HG02642 (cell line): ENCODE measurements around the gene SPRTN.
A peak's percentile ranks its signal among the peaks of the same experiment; 100 is the strongest.

ENCODE experiments used
- ATAC-seq: cut with Tn5 transposase; IDR thresholded peaks from one replicate; pipeline ENCODE4 v1.9.1; 2021; ENCODE audit warnings: mild to moderate bottlenecking; ENCODE audit not compliant: unreplicated experiment, poor library complexity

The SPRTN gene

DNA sequence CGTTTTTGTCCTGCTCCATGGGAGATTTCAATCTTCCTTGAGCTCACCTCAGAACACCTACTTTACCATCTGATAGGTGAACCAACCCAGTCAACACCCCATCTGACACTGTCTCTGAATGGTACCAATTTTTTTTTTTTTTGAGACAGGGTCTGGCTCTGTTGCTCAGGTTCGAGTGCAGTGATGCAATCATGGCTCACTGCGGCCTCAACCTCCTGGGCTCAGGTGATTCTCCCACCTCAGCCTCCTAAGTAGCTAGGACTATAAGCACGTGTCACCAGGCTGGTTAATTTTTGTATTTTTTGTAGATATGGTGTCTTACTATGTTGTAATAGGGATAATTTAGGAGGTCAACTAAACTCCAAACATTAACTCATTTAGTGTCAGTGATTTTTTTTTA is 36.3 kb downstream of the SPRTN start:
- no peak for ATAC-seq

DNA sequence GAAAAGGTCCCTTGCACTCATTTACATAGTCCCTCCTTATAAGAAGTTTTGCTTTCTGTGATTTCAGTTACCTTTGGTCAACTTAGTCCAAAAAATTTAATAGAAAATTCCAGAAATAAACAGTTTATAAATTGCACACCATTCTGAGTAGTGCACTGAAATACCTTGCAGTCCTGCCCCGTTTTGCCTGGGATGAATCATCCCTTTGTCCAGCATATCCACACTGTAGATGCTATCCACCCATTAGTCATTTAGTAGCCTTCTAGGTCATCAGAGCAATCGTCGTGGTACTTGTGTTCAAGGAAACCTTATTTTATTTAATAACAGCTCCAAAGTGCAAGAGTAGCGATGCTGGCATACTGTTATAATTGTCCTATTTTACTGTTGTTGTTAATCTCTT is 38.0 kb downstream of the SPRTN start:
- no peak for ATAC-seq

DNA sequence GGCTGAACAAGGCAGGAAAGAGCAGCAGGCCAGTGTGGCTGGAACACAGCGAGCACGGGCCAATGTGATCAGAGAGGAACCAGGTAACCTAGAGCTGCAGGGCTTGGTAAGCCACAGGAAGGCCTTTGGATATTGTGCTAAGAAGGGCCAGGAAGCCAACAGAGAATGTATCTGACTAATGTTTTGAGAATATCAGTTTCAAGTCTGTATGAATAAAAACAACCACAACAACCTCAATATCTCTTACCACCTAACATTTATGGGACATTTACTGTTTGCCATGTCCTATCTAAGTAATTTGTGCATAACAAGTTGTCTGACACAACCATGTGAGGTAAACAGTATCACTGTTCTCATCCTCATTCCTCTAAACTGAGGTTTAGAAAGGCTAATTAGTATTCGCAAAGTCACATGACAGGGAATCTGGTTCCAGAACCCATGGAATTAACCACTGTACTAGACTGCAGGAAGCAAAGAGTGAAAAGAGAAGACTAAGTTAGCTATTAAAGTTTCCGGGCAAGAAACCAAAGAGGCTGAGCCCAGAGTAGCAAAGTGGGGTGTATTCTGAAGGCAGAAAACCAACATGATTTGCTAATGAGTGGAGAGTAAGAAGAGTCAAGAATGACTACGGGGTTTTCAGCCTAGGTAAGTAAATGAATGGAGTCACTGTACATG is 38.9 kb downstream of the SPRTN start:
- peak; percentile 82 for ATAC-seq

DNA sequence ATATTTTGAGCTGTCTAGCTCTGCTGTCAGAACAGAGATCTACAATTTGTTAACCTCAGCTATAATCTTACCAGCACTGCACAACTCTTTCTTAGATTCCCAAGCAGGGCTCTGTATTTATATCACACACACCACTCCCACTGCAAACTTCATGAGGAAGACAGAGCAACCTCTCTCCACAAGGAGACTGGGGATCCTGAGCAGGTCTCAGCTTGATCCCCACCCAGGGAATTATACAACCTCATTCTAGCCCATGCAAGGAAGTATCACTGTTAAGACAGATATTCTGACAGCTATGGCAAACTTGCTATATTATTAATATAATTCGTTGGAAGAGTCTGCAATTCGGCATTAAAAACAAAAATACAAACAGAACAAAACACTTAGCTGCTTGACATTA is 43.6 kb downstream of the SPRTN start:
- no peak for ATAC-seq

DNA sequence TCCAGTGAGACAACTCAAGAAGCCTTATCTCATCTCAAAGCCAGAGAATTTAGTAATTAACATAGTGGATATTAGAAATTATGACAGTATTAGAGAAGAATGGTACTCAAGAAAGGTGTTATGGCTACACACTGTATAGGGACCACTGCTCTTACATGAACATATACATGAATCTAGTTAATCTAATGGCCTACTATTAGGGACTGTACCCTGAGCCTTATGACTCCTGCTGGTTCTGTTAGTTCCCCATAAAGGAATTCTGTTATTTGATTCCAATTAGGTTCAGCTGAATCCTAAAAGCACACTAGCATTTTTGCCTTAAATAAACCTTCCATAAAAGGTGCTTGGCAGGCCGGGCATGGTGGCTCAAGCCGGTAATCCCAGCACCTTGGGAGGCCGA is 44.3 kb downstream of the SPRTN start:
- ATAC-seq = no peak

DNA sequence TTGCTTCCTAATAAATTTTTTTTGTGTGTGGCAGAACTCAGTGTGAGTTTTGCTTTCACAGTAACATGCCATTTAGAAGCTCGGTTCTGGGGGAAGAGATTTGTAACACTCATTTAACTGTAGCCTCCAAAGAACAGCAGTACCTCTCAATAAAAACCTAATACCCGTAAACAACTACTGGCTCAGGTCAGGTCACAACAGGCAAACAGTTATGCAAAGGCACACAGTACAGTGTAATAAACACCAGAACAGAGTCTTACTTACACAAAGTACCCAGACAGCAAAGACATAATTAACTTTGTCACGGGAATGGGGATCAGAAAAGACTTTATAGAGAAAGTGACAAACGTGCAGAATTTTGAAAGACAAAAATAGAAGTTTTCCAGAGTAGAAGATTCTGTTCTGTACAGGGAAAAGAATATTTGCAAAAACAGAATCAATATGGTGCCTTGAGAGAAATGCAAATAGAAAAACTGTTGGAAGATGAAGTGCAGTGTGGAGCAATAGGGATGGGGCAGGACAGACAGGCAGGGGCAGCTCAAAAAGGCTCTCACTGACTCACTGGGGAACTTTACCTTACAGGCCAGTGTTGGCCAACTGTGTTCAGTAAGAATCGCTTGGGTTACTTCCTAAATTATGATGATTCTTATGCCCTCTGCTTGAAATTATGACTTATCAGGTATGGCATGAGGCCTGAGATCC is 45.2 kb downstream of the SPRTN start:
- no peak for ATAC-seq

DNA sequence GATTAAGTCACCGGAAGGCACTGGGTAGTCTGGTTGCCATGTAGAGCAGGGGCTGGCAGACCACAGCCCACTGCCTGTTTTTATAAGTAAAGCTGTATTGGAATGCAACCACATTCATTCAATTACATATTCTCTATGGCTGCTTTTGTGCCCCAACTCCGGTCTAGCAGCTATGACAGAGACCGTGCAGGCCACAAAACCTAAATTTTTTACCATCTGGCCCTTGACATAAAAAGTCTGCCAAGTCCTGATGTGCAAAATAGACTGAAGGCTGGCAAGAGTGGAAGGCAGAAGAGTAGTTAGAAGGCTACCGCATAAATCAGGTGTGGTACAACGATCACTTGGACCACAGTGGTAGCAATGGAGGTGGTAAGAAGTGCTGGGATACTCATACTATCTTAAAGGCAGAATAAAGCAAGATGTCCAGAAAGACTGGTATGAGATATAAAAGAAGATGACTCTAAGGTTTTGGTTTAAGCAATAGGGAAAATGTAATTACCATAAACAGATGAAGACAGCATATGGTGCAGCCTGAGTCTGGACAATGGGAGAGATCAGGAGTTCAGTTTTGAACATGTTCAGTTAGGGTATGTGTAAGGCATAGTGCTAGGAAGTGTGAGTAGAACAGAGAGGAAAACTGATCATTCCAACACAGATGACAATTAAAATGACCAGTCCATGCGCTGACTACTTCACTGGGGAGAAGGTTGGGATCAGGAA is 46.8 kb downstream of the SPRTN start:
- ATAC-seq = no peak

DNA sequence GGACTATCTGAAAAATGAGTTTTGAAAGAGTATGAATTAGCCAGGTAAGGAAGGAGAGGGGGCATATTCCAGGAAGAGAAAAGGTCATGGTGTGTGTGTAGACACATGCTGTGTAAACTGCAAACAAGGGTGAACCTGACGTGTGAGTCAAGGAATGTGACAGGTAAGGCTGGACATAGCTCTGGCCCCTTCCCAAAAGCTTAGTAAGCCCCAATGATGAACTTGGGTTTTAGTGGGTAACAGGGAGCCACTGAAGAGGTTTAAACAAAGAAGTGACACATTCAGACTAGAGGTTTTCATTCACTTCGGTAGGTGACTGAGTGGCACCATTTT is 47.3 kb downstream of the SPRTN start:
- ATAC-seq = no peak

DNA sequence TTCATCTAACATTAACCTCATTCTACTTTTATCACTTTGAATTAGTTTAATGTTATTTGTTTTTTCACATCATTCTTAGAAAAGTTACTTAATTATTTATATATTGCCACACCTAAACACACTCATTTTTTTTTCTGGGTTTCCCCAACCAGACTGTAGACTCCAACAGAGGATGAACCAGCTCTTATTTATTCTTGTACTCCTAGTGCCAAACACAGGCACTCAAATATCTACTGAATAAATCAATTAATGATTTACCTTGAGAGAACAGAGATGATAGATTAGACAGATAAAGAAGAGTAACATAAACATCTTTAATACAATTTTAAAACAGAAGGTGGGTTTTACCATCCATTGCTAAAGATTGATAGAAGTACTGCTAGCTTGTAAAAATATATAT is 48.4 kb downstream of the SPRTN start:
- no peak for ATAC-seq

DNA sequence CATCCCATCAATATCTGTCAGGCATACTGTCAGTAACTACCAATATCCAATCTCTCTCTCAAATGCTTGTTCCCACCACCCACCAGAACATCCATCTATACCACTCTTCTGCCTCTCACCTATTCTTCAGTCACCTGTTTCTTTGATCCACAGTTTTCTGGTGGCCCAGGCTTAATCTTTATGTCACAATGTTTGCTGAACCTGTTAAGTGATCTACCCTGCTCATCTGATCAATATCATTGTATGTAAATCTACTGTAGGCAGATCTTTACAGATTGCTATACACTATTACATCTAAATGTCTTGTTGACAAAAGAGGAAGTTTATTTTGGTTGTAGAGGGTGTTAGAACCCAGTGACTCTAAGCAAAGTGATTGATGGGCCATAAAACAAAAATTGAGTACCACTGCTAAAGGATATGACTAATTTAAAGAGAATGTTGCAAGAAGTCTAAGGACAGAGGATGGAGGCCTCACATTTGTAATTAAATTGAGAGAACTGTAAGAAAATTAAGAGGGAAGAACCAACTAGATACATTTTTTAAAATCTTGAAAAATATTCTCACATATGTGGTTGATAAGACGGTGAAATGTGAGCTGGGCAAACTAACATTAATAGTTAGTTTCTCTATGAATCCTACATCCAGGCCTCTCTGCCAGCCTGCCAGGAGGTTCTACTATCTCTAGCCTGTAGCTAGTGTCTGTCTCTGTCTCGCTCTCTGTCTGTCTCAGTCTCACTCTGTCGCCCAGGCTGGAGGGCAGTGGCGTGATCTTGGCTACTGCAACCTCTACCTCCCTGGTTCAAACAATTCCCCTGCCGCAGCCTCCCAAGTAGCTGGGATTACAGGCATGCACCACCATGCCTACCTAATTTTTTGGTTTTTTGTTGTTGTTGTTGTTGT is 49.9 kb downstream of the SPRTN start:
- ATAC-seq = no peak

DNA sequence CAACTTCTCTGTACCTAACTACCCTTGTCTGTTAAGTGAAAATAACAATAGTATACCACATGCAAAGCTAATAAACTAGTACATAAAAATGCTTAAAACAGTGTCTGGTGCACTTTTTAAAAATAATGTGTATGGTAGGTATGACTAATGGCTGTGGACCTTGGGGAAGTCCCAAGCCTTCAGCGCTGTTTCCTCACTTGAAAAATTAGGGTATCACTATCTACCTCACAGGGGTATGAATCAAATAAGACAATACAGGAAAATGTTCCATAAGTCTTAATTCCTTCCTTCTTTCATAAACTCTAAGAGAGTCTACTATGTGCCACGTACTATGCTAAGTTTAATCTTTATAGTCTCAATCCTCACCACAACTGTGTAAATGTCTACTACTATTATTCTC is 52.0 kb downstream of the SPRTN start:
- ATAC-seq = no peak

DNA sequence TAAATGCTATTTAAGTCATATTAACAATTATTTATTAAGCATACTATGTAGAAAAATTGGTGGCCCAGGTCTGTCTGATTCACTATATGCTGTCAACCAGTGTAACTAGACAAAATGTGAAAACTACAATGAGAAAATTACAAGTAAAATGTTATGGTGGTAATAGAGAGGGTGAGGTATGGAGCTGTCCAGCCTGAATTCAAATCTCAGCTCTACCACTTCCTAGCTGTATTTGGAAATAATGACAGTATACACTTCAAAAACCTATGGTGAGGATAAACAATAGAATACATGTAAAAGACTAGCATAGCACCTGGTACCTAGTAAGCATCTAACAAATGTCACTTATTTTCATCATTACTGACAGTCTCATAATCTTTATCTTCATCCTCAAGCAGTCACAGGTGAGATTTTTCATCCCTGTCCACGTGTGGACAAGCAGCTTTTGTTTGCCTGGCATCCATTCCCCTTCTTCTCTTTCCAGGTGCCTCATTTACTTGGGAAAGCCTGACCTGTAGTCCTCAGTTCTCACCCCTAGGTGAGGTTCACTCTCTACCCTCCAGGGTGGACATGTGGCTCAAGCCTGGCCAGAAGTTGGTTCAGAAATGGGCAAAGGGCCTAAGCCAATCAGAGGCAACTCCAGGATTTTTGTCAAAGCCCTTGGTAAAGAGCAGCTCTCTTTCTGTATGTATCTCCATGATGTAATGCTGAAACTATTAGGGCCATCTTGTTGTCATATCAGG is 54.5 kb downstream of the SPRTN start:
- ATAC-seq = no peak

DNA sequence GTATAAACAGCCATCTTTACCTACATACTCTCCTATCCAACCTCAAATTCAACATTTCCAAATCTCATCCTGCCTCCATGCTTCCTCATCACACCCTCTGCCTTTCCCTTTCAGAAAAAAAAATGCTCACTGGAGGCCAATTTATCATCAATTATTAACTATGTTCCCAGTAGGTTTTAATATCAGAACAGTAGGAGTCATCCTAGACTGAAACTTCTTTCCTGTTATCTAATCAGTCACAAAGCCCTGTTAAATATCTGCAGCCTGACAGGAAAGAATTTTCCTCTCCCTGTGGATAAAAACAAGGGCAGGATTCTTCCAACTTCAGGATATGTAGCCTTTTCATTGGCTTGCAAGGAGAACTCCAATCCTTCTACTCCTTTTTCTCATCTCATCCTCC is 55.6 kb downstream of the SPRTN start:
- no peak for ATAC-seq

DNA sequence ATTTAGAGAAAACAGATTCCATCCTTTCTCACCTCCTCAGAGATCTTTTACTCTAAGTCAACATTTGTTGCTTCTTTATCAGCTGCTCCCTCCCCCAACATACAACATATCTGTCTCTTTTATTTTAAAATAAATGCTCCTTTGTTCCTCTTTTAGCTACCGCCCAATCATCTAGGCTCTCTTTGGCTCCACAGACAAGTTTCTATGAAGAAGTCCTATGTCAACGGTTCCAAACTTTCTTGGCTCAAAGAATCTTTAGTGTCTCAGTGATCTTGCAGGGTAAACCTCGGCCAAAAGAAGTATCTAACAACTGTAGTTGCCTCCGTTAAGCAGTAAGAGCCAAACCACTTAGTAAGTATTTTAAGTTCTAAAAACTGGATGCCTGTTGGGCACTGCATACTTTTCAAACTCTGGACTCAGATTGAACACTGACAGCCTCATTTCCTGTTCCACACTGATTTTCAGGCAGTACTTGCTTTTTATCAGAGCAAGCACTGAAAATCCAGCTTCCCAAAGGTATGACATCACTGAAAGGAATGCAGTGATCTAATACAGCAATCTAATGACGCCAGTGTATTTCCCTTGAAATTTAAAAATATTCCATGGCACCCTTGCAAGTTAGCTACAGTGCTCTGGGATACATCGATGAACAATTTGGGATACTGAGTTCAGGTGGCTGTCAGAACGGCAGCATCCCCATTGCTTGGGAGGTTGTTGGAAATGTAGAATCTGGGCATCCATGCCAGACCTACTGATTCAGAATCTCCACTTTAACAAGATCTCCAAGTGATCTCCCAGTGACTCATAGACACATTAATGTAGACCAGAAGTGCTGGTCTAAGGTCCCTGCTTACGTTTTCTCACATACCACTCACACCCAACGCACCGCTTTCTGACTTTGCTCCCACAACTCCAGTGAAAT is 57.2 kb downstream of the SPRTN start:
- no peak for ATAC-seq

DNA sequence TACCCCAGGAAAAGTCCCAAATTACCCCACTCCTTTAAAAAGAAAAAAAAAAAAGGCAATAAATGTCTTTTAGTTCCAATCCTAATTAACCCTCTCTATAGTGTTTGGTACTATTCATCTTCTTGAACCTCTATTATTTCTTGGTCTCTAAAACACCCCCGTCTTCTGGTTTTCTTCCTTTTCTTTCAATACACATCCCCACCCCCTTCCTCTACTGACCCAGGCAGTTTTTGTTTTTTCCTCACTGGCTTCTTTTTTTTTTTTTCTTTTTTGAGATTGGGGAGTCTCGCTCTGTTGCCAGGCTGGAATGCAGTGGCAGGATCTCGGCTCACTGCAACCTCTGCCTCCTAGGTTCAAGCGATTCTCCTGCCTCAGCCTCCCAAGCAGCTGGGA is 57.9 kb downstream of the SPRTN start:
- ATAC-seq = no peak

DNA sequence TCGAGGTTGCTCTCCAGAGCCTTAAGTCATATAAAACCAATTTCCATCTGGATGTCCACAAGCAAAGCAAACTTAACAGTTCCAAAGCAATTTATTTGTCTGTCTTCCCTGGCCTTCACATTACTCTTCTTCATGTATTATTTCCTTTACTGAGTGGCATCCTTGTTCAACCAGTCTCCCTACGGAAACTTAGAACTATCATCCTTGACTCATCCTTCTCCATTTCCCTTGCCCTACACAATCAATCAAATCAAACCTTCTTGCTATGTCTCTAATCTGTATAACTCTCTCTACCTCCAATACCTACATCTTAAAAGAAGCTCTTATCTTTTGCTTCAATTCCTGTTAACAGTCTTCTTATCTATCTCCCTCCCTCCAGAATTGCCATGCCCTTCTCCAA is 58.5 kb downstream of the SPRTN start:
- ATAC-seq = no peak

DNA sequence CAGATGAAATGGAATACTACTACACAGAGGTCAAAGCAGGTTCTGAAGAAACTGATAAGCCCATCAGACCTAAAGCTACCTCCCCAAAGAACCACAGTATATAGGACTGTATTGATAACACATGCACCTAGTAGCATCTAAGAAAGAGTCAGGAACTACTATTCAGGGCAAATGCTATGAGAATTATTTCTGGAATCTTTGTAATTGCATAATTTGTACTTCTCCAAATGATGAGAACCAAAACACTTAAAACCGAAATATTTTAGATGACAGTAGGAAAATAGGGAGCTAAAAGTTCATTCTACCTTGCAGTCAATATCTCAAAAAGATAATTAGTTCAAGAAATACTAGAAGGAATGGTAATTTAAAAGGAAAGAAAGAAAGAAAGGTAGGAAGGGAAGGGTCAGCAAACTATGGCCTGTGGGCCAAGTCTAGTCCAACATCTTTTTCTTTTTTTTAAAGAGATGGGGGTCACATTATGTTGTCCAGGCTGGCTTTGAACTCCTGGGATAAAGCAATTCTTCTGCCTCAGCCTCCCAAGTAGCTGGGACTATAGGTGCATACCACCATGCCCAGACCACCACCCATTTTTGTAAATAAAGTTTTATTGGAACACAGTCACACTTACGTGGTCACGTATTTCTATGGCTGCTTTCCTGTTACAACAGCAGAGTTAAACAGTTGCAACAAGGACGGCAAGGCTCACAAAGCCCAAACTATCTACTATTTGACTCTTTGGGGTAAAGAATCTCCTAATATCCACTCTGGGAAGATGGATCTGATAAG is 60.0 kb downstream of the SPRTN start:
- no peak for ATAC-seq

DNA sequence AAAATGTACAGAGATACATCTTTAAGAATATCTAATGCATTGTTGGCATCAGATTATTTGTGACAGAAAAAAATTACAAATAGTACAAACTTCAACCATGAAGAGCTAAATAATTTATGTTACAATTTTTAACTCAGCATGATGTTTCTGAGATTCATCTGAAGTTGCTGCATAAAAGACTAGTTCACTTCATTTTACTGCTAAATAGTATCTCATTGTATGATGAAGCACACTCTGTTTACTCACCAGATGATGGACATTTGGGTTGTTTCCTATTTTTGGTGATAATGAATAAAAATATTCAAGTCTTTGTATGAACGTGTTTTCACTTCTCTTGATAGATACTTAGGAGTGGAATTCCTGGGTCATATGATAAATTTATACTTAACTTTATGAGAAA is 63.4 kb downstream of the SPRTN start:
- no peak for ATAC-seq
